Motor neuron (in vitro differentiated cells): ENCODE measurements around the gene RAB22A. TPM values are rescaled to one million over a fixed set of nuclear protein-coding genes. Genes with fewer than 3 reads are reported as not detected.

Source experiments
- ATAC-seq, 8 experiments: fragments of 200-7000 bp; cut with Tn5 transposase; replicated peaks in 6 of 8; 2 replicates each; pipeline ENCODE4 v1.8.0; 2021; ENCODE audit warnings: mild to moderate bottlenecking in 8 of 8, moderate library complexity in 8 of 8
- H3K27ac ChIP-seq, 2 donors: fragments of 250-450 bp; sonication (Bioruptor Pico); 2 replicates each; pipeline ENCODE4 v1.9.0; 2021; ENCODE audit warnings: antibody characterized with exemption in 2 of 2, mild to moderate bottlenecking in 2 of 2, moderate library complexity in 1 of 2
- H3K4me1 ChIP-seq, 2 donors: fragments of 250-450 bp; sonication (Bioruptor Pico); replicated peaks in 1 of 2; 2 replicates each; pipeline ENCODE4 v1.6.1; 2021; ENCODE audit warnings: antibody characterized with exemption in 2 of 2, mild to moderate bottlenecking in 2 of 2, moderate library complexity in 1 of 2
- H3K4me3 ChIP-seq, 5 donors: fragments of 250-450 bp; sonication (Bioruptor Pico); 2 replicates each; pipeline ENCODE4 v1.9.0; 2021; ENCODE audit warnings: antibody characterized with exemption in 5 of 5, mild to moderate bottlenecking in 5 of 5, moderate library complexity in 4 of 5
- WGBS, 10 experiments: fragments of 450-650 bp; shearing (Covaris generic); methylation state at CpG; one replicate each; pipeline ENCODE4 v1.0.0; 2022; 5-methylcytosine and 5-hydroxymethylcytosine counted together
- in situ Hi-C, 9 experiments: fragments of 400-800 bp; cut with MboI; loops; one replicate each; pipeline ENCODE4 v1.15.0; 2021; ENCODE audit warnings: low sequenced_read_pairs in 9 of 9, low pct_unique_long_range_greater_than_20kb in 2 of 9; ENCODE audit not compliant: unreplicated experiment in 9 of 9
- total RNA-seq, 8 experiments: library from RNA; unstranded; fragments of 300-600 nt; gene quantifications; 2 replicates each; pipeline versions ENCODE4 v1.2.3 to v1.2.4, GENCODE V29; 2022

The RAB22A gene, protein sequence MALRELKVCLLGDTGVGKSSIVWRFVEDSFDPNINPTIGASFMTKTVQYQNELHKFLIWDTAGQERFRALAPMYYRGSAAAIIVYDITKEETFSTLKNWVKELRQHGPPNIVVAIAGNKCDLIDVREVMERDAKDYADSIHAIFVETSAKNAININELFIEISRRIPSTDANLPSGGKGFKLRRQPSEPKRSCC
- total RNA-seq: 10 to 100 TPM; 10.8 to 28.4 (median 15.2) TPM

DNA sequence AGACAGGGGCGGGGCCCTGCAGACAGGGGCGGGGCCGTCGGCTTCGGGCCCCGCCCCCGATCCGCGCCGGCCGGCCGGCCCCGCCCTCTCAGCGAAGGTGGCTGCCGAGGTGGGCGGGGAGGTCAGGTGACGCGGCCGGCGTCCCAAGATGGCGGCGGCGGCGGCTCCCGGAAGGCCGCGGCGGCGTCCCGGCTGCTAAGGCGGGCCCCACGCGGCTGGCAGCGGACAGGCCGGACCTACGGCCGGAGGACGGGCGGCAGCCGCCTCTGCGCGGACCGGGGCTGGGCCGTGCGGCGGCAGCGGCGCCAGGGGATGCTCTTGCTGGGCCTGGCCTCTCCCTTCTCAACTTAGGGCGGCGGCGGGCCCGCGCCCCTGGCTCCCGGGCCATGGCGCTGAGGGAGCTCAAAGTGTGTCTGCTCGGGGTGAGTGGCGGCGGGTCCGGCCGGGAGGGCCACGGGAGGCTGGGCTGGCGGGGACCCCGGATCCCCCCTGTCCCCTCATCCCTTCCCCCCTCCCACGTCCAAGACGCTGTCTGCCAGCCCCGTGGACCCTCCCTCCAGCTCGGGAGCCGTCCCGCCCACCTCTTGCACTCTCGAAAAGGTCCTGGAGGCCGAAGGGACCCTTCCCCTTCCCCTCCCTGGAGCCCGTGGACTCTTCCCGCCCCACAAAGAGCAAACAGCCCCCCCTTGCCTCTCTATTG, at the start of gene RAB22A:
Gene RAB22A, plus strand, starts transcription at position 125 of the 700 bp plus-strand sequence. Its CDS starts 262 bp downstream, at position 387.
- 0% methylated on average over 1 of the region's 73 CpGs; no CpG with 5 or more reads in 9 of the 10 experiments for WGBS, 10 experiments
- Histone ChIP-seq H3K4me1 (peaks cover 9 to 10% of the 10 kb centered on the region in 2 donors), H3K27ac (peak within 1 kb of the TSS; percentile 80 to 92), H3K4me3 (peak within 1 kb of the TSS; percentile 86 to 100 (median 98))
- ATAC-seq: peak; percentile 80 to 90 (median 85)
- in situ Hi-C loops: no loop called here

DNA sequence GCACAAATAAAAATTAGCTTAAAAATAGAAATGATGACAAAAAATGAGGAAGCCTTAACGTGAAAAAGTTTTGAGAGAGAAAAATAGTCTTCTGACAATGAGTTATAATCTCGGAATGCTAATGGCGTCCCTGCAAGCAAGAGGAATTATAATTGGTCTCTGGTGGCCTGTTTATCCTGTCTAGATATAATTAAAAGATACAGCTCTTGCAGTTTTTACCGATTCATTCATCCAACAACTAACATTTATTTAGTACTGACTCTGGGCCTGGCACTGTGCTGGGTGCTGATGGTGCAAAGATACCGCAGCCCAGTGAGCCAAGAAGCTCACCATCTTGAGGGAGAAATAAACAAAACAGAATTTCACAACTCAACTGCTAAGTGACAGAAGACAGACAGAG, 49.5 kb upstream of the RAB22A start:
- no peak for ATAC-seq
- in situ Hi-C loops: no loop called here
- WGBS, 10 experiments: 49 to 100% (median 87%) methylated on average over 2 to 5 of the region's 5 CpGs
- H3K4me3 ChIP-seq: no peak overlapping the region
- no peak overlapping the region for H3K27ac ChIP-seq
- H3K4me1 ChIP-seq: peaks cover 0 to 5% of the 10 kb centered on the region in 2 donors

DNA sequence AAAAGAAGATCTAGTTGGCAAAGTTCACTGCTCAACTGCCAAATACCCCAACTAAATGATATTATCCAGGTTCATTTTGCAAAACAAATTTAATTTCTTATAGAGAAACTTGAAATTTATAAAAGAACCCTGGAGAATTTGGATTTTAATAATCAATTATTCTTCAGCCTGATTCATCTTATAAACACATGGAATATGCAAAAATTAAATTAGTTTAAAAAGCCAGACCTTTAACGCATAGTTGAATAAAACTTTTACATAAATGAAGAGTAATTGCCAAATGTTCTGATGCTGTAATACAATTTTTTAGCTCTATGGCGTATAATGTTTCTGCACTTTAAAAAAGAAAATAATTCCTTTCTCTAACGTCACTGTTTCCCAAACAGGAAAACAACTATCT, 47.9 kb upstream of the RAB22A start:
- WGBS, 10 experiments: 42 to 100% (median 100%) methylated on average over 2 to 3 of the region's 3 CpGs
- in situ Hi-C loops: no loop called here
- ATAC-seq: no peak
- Histone ChIP-seq H3K4me1 (no peaks in the 10 kb centered on the region), H3K4me3 (no peak overlapping the region), H3K27ac (no peak overlapping the region)

DNA sequence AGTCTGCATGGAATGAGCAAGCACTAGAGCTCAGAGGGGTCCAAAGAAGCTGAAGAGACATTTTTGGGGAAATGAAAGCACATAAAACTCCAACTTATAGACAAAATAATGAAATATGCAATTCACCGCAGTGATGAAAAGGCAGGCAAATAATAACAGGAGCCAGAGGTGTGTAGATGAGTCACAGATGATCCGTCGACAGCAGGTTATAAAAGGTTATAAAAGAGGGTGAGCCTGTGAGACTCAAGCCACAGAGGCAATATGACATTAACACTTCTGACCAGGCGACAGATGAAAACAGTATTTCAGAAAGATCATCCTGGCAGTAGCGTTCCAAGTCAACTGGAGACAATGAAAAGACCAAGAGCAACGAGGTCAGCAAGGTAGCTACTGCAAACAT, 45.2 kb upstream of the RAB22A start:
- ATAC-seq: peak in 1 of 8 experiments; percentile 63
- 77 to 100% (median 83%) methylated on average over 1 to 6 of the region's 6 CpGs; no CpG with 5 or more reads in 1 of the 10 experiments for WGBS, 10 experiments
- in situ Hi-C loops: no loop called here
- no peak overlapping the region for H3K27ac ChIP-seq
- H3K4me3 ChIP-seq: no peak overlapping the region
- no peaks in the 10 kb centered on the region for H3K4me1 ChIP-seq

DNA sequence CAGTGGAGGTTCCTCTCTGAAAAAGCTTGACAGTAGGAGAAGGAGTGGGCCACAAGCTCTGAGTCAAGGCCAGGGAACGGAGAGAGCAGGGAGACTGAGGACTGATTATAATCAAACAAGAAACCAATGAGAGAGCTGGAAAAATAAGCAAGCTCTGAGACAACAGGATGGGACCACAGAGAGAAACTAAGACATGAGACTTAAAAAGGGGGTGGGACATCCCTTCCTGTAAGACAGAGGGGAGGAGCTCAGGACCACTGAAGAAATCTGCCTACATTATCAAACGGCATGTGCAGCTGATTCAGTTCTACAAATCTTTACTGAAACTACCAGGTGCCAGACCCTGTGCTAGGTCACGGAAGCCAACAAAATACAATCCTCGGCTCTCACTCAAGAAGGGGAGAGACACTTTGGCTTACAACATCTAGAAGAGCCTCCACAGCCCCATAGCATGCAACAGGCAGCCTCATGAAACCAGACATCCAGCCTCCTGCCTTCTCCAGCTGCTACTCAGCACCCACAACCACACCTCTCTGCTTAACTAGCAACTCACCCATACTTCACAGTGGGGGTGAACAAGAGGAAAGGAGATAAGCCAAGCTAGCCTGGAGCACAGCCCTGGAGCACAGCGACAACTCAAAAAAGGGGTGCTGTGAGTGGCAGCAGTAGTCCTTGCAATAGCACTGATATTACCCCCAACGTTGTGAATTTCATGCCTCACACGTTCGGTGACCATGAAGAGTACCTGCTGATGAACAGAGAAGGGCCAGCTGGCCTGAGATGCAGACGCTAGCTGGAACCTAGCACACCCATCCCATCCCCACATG, 41.9 kb upstream of the RAB22A start:
- no peak overlapping the region for H3K4me3 ChIP-seq
- peaks cover 0 to 15% of the 10 kb centered on the region in 2 donors for H3K4me1 ChIP-seq
- whole genome bisulfite sequencing, 10 experiments: 76 to 100% (median 83%) methylated on average over 1 to 4 of the region's 9 CpGs; no CpG with 5 or more reads in 2 of the 10 experiments
- in situ Hi-C loops: no loop called here
- H3K27ac ChIP-seq: no peak overlapping the region
- no peak for ATAC-seq

DNA sequence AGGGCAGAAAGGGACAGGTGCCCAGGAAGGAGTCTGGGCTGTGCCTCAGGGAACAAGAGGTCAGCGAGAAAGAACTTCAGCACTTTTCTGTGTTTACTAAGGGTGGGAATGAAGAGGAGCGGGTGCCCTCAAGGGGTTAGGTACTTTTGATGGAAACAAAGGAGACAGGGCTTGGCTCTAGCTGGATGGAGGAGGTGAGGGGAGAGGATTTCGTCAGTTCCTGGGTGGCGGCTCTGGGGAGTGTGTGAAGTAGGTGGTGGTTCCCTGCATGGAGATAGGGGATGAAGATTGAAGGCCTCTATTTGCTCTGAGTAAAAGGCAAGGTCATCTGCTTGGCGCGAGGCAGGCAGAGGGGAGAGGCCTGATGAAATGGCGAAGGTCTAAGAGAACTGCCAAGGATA, 41.1 kb upstream of the RAB22A start:
- 89 to 100% (median 97%) methylated on average over 1 to 7 of the region's 7 CpGs; no CpG with 5 or more reads in 1 of the 10 experiments for WGBS, 10 experiments
- no peak for ATAC-seq
- H3K27ac ChIP-seq: no peak overlapping the region
- in situ Hi-C loops: no loop called here
- no peak overlapping the region for H3K4me3 ChIP-seq
- peaks cover 0 to 16% of the 10 kb centered on the region in 2 donors for H3K4me1 ChIP-seq

DNA sequence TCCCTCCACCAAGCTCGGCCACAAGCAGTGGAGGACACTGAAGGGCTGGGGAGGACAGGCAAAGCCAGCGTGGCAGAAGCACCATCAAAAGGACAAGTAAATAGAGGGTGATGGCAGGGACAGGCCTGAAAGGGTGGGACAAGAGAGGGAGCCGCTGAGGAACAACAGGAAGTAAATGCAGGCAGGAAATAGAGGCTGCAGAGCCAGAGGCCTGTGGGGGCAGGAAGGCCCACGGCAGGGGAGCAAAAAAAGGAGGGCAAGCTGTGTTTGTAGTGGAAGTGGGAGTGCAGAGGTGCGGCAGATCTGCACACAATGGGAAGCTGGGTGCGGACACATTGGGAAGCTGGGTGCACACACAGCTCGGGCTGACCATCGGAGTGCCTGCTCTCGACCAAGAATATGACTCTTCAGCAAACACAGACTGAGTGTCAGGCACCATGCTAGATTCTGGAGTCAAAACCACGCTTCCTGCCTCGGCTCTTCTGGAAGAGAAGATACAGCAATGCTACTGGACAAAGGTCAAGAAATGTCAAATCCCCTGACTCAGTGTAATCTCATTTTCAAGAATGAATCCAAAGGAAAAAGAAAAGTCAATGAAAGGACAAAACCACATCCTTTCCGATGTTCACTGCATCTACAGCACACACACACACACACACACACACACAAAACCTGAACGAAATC, 40.4 kb upstream of the RAB22A start:
- no peak for ATAC-seq
- Histone ChIP-seq H3K27ac (no peak overlapping the region), H3K4me1 (peaks cover 0 to 16% of the 10 kb centered on the region in 2 donors), H3K4me3 (no peak overlapping the region)
- in situ Hi-C loops: no loop called here
- WGBS, 10 experiments: 59 to 100% (median 84%) methylated on average over 3 to 10 of the region's 13 CpGs; no CpG with 5 or more reads in 2 of the 10 experiments

DNA sequence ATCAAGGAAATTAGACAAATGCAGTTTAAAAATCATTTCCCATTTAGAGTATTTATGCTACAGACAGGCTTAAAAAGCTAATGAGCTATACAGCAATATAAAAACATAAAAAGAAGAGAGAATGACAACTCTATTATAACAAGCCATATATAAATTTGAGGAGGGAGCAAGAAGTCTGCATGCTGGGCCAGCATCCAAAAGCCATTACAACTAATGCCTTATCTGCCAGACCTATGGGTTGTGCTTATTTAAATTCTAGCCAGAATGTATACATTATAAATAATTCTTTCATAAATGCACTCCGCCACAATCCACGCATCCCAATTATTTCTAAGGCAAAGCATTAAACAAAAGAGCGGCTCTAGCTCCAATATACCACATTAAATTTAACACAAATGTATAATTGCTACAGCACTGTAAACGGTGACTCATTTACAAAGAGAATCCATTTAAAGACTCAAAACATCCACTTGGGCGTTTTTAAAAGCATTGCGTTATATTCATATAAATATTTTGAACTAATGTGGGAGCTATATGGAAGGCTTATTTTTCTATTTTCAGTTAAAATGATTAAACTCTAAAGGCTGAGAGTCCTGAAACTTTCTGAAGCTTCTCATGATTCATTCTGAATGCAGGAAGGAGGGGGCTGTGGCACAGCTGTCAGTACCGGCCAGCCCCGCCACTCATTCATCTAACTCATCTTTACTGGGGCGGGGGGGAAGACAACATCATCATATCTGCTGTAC, 37.7 kb upstream of the RAB22A start:
- in situ Hi-C loops: no loop called here
- 12 to 100% (median 87%) methylated on average over 2 to 9 of the region's 9 CpGs for WGBS, 10 experiments
- Histone ChIP-seq H3K27ac (no peak overlapping the region), H3K4me1 (peaks cover 0 to 16% of the 10 kb centered on the region in 2 donors), H3K4me3 (no peak overlapping the region)
- ATAC-seq: peak in 6 of 8 experiments; percentile 22 to 66 (median 38)

DNA sequence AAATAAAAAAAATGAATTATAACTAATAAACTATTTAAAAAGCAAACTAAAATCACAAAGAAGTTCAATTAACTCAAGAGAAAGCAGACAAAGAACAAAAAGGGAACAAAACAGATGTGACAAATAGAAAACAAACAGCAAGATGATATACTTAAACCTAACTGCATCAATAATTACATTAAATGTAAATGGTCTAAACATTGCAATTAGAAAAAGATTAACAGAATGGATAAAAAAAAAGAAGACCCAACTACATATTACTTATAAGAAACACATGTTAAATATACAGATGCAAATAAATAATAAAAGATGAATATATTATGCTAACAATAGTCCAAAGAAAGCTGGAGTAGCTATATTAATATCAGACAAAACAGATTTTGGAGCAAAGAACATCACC, 35.1 kb upstream of the RAB22A start:
- no peak overlapping the region for H3K27ac ChIP-seq
- no peak overlapping the region for H3K4me3 ChIP-seq
- in situ Hi-C loops: no loop called here
- no peak for ATAC-seq
- peaks cover 11 to 42% of the 10 kb centered on the region in 2 donors for H3K4me1 ChIP-seq

DNA sequence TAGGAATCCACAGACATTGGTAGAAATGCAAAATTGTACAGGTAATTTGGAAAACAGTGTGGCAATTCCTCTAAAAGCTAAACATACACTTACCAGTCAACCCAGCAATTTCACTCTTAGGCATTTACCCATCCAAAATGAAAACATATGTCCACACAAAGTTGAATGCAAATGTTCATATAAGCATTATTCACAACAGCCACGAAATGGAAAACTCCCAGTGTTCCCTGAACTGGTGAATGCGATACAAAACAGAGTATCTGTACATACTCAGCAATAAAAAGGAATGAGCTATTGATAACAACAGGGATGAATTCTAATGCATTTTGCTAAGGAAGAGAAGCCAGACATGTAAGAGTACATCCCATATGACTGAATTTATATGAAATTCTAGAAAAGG, 32.4 kb upstream of the RAB22A start:
- Histone ChIP-seq H3K4me3 (no peak overlapping the region), H3K27ac (no peak overlapping the region), H3K4me1 (peaks cover 11 to 35% of the 10 kb centered on the region in 2 donors)
- in situ Hi-C loops: no loop called here
- ATAC-seq: peak in 3 of 8 experiments; percentile 90 to 91 (median 91)
- WGBS, 10 experiments: 0 to 100% (median 86%) methylated on average over 1 to 2 of the region's 2 CpGs; no CpG with 5 or more reads in 1 of the 10 experiments

DNA sequence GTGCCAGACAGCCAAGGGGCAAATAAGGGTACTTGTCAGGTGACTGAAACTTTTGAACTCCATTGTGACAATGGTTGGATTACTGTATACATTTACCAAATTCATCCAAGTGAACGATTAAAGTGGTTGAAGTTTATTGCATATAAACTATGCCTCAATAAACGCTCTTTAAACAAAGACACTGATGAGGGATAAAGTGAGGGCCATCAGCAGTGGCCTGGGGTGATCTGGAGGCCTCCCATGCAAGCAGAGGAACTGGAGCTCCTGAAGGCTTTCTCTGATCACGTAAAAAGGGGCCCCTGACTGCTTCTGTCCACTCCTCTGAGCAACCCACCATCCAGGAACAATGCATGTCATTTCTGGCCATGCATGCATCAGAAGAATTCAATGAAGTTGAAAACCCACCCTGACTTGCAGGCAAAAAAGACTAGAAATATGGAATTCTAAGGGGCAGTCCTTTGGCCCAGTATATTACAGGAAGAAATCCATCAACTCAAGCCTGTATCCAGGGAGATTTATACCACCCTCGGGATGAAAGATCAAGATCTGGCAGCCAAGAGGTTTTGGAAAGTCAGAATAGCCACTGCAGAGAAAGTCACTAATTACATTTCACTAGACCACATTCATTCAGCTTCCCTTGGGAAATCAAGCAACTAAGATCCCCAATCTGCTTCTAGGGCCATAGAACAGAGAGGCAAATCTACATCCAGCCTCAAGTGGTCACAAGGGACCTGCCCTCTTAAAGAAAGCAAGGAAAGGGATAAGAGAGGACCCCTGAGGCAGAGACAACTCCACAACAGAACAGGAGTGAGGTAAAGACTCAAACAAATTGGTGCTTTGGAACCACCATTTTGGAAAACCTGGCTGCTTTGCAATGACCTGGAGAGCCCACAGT, 31.7 kb upstream of the RAB22A start:
- Histone ChIP-seq H3K27ac (peak overlapping the region in 1 of 2 donors; percentile 49), H3K4me1 (peaks cover 11 to 28% of the 10 kb centered on the region in 2 donors), H3K4me3 (no peak overlapping the region)
- WGBS, 10 experiments: 38 to 100% (median 69%) methylated on average over 1 to 3 of the region's 4 CpGs
- in situ Hi-C loops: no loop called here
- peak in 6 of 8 experiments; percentile 14 to 92 (median 70) for ATAC-seq
